ENCODE data around the gene ALDH1B1. TPM values are rescaled to one million over a fixed set of nuclear protein-coding genes. Genes with fewer than 3 reads are reported as not detected.

The ALDH1B1 gene
- total and polyA plus RNA-seq, 2 of the 13 experiments (the other 11 are each of a cell fraction or from before 2014, with no cell fraction given), result 45.1 to 125 TPM

DNA sequence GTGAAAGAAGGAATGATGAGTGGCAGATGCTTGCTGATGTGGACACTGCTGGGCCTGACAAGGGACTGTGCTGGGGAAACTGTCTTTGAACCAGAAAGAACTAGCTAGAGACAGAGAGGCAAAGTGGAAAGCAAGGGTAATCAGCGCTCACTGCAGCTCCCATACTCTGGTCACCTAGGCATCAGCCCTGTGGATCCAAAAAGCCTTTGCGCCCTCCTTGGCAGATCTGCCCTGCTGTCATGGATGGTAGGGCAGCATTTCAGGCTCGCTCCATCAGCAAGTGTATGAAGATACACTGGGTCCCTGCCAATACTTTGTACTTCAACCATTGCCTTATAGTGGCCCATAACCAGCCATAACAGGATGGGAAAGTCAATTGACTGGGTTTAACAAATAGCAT lies 6.6 kb upstream of the ALDH1B1 start (continued):
- 0 out of 2 replicates have a peak, but pooled peaks have one; percentile 14 for TF ChIP-seq ZNF292 (CRISPR knock-in tag; IDR thresholded peaks at IDR 0.05; ENCODE audit: borderline replicate concordance, low read depth)

DNA sequence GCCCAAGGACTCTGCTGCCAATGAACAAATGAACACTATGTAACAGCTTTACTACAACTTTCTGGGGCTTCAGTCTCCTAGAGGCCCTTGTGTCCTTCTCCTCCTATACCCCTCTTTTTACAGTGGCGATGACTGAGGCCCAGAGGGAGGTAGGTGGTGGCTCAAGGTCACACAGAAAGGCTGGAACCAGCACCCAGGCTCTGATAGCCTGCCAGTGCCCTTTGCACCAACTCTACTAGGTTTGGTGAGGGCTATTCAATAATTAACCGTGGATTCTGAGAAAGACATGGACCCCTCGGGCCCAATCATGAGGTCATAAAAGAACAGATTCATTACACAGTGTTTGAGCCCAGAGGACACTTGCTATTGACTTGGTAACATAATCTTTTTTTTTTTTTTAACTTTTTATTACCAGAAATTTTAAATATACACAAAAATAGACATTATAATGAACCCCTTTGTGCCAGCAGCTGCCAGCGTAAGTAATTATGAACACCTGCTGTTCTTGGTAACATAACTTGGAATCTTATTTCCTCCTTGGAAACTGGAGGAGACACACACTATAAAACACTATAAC lies 6.1 kb upstream of the ALDH1B1 start:
- Histone ChIP-seq H3K27ac (ENCODE audit: extremely low read length, insufficient read depth, low read length) (peak overlapping the region; percentile 80), H3K9me3 (ENCODE audit: low read length) (peaks cover 6% of the 10 kb centered on the region; the same call in 1 of the 2 replicates), H3K4me1 (ENCODE audit: insufficient read depth, low read length) (peaks cover 100% of the 10 kb centered on the region), H3K9ac (ENCODE audit: insufficient read depth, low read depth, low read length) (peak overlapping the region; percentile 56), H3K27me3 (ENCODE audit: control insufficient read depth in 1 of 2, insufficient read depth in 2 of 2, low read length in 2 of 2) (no peaks in the 10 kb centered on the region), H2AFZ (ENCODE audit: low read length) (no peak overlapping the region), H4K20me1 (ENCODE audit: insufficient read depth, low read length) (no peaks in the 10 kb centered on the region), H3K79me2 (ENCODE audit: insufficient read depth, low read length) (no peaks in the 10 kb centered on the region), H3K36me3 (replicated peaks in 1 of 2; ENCODE audit: control insufficient read depth in 1 of 2, insufficient read depth in 2 of 2, low read length in 2 of 2) (no peaks in the 10 kb centered on the region), H3K4me3 (replicated peaks in 1 of 3; ENCODE audit: insufficient read depth in 1 of 3, low read depth in 2 of 3, low read length in 3 of 3) (no peak overlapping the region), H3K4me2 (ENCODE audit: low read depth, low read length) (peak overlapping the region; percentile 59)
- ATAC-seq (peak; percentile 90), DNase-seq (ENCODE audit: low spot score) (peak; percentile 92), FAIRE-seq (peak; percentile 78)
- 18% methylated on average over 4 of the region's 4 CpGs for WGBS (ENCODE audit: low lambda C conversion rate)
- in situ Hi-C loops (cut with HindIII; ENCODE audit: extremely low pct_ligation_motif_present, low pct_unique_long_range_greater_than_20kb) (no loop called here), intact Hi-C loops (cut with micrococcal nuclease; ENCODE audit: unreplicated experiment) (no loop called here)
- POLR2A ChIA-PET, result interaction anchor here (1.3 kb wide), 1 partner anchor 51 kb away, joined by 5 read pairs; no protein-coding TSS in a partner anchor
- BruUV-seq (replicated peaks), result no TSS peak
- CTCF ChIA-PET (ENCODE audit: low intra/inter-chr PET ratio, low total read pairs), result no interaction called here
- TF ChIP-seq ZNF331 (CRISPR knock-in tag; IDR thresholded peaks at IDR 0.05) (peak; percentile 68; the same call in 1 of the 2 replicates), ZNF775 (CRISPR knock-in tag; IDR thresholded peaks at IDR 0.05; ENCODE audit: borderline replicate concordance) (no peak), ZNF30 (CRISPR knock-in tag; IDR thresholded peaks at IDR 0.05) (no peak), KLF15 (CRISPR knock-in tag; IDR thresholded peaks at IDR 0.05; ENCODE audit: borderline replicate concordance) (no peak), ZNF431 (CRISPR knock-in tag; IDR thresholded peaks at IDR 0.05; ENCODE audit: borderline replicate concordance, low read depth) (no peak), RXRB (CRISPR knock-in tag; IDR thresholded peaks at IDR 0.05; ENCODE audit: borderline replicate concordance) (peak; percentile 77), HOXA5 (CRISPR knock-in tag; IDR thresholded peaks at IDR 0.05) (peak; percentile 33; the same call in 1 of the 2 replicates), SP140L (CRISPR knock-in tag; IDR thresholded peaks at IDR 0.05; ENCODE audit: borderline replicate concordance) (no peak), ZNF629 (CRISPR knock-in tag; conservative IDR thresholded peaks at IDR 0.05) (peak; percentile 85), ARHGAP35 (CRISPR knock-in tag; IDR thresholded peaks at IDR 0.05; ENCODE audit: borderline replicate concordance) (no peak), ZMYM4 (CRISPR knock-in tag; IDR thresholded peaks at IDR 0.05) (peak; percentile 66), DPF2 (CRISPR knock-in tag; IDR thresholded peaks at IDR 0.05; ENCODE audit: borderline replicate concordance, low read depth) (no peak)
- TF ChIP-seq, protein P1, sequence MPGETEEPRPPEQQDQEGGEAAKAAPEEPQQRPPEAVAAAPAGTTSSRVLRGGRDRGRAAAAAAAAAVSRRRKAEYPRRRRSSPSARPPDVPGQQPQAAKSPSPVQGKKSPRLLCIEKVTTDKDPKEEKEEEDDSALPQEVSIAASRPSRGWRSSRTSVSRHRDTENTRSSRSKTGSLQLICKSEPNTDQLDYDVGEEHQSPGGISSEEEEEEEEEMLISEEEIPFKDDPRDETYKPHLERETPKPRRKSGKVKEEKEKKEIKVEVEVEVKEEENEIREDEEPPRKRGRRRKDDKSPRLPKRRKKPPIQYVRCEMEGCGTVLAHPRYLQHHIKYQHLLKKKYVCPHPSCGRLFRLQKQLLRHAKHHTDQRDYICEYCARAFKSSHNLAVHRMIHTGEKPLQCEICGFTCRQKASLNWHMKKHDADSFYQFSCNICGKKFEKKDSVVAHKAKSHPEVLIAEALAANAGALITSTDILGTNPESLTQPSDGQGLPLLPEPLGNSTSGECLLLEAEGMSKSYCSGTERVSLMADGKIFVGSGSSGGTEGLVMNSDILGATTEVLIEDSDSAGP (CRISPR knock-in tag; IDR thresholded peaks at IDR 0.05; ENCODE audit: borderline replicate concordance), result no peak
- TF ChIP-seq, protein P2, sequence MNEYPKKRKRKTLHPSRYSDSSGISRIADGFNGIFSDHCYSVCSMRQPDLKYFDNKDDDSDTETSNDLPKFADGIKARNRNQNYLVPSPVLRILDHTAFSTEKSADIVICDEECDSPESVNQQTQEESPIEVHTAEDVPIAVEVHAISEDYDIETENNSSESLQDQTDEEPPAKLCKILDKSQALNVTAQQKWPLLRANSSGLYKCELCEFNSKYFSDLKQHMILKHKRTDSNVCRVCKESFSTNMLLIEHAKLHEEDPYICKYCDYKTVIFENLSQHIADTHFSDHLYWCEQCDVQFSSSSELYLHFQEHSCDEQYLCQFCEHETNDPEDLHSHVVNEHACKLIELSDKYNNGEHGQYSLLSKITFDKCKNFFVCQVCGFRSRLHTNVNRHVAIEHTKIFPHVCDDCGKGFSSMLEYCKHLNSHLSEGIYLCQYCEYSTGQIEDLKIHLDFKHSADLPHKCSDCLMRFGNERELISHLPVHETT (CRISPR knock-in tag; conservative IDR thresholded peaks at IDR 0.05), result no peak; the same call in 1 of the 2 replicates
- TF ChIP-seq, protein P3, sequence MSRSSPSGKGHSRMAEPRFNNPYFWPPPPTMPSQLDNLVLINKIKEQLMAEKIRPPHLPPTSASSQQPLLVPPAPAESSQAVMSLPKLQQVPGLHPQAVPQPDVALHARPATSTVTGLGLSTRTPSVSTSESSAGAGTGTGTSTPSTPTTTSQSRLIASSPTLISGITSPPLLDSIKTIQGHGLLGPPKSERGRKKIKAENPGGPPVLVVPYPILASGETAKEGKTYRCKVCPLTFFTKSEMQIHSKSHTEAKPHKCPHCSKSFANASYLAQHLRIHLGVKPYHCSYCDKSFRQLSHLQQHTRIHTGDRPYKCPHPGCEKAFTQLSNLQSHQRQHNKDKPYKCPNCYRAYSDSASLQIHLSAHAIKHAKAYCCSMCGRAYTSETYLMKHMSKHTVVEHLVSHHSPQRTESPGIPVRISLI (CRISPR knock-in tag; IDR thresholded peaks at IDR 0.05; ENCODE audit: borderline replicate concordance), result peak; percentile 73; the same call in 1 of the 2 replicates
- TF ChIP-seq, protein P4, sequence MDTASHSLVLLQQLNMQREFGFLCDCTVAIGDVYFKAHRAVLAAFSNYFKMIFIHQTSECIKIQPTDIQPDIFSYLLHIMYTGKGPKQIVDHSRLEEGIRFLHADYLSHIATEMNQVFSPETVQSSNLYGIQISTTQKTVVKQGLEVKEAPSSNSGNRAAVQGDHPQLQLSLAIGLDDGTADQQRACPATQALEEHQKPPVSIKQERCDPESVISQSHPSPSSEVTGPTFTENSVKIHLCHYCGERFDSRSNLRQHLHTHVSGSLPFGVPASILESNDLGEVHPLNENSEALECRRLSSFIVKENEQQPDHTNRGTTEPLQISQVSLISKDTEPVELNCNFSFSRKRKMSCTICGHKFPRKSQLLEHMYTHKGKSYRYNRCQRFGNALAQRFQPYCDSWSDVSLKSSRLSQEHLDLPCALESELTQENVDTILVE (CRISPR knock-in tag; IDR thresholded peaks at IDR 0.05), result no peak

Measured in HepG2 (cell line).